GM18511 (cell line): ENCODE measurements around the gene GRK7.
A peak's percentile ranks its signal among the peaks of the same experiment; 100 is the strongest.

Experiments
- ATAC-seq: cut with Tn5 transposase; IDR thresholded peaks from one replicate; pipeline ENCODE4 v1.9.1; 2021; ENCODE audit warnings: mild to moderate bottlenecking, moderate library complexity; ENCODE audit not compliant: unreplicated experiment

The GRK7 gene, protein sequence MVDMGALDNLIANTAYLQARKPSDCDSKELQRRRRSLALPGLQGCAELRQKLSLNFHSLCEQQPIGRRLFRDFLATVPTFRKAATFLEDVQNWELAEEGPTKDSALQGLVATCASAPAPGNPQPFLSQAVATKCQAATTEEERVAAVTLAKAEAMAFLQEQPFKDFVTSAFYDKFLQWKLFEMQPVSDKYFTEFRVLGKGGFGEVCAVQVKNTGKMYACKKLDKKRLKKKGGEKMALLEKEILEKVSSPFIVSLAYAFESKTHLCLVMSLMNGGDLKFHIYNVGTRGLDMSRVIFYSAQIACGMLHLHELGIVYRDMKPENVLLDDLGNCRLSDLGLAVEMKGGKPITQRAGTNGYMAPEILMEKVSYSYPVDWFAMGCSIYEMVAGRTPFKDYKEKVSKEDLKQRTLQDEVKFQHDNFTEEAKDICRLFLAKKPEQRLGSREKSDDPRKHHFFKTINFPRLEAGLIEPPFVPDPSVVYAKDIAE (N-terminal part only)

GRCh38 chr3:141763088-141763750 lies at the start of gene GRK7:
TSS of gene GRK7 (plus strand) at chr3:141763408. CDS start at chr3:141778285, 14,877 bp downstream.
- no peak for ATAC-seq

- no peak for ATAC-seq
These were observed 48.5 kb upstream of the GRK7 start for GRCh38 chr3:141714671-141715070.

DNA sequence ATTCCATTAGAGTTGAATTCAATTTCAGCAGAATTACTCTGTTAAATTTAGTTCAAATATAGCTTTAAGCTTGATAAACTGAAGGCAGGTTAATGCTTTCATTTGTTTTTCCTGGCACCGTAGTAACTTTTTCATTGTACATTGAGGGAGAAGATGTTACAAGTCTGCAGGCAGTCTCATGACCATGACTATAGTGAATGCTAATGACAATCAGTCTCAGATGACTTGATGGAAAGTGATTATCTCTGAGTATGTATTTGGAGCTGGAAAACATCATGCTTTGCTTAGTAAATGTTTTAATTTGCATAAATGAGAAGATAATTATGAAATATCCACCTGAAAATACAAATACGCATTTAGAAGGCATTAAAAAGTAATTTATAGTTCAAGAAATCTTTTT lies 41.1 kb upstream of the GRK7 start:
- ATAC-seq: no peak

- no peak for ATAC-seq
These were observed 40.6 kb upstream of the GRK7 start for GRCh38 chr3:141722648-141723047.

DNA sequence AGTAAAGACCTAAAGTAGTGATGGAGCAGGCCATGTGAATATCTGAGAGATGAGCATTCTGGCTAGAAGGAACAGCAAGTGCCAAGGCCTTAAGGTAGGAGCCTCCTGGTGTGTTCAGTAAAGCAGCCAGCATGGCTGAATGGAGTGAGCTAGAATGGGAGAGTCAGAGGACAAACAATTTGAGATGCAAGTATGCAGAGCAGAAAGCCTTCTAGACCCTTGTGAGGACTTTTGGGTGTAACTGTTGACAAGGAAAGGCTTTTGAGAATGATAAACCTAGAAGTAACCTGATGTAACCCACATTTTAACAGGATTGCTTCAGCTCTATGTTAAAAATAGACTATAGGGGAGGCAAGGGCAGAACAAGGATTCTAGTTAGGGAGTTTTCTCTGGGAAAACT lies 40.0 kb upstream of the GRK7 start:
- no peak for ATAC-seq

DNA sequence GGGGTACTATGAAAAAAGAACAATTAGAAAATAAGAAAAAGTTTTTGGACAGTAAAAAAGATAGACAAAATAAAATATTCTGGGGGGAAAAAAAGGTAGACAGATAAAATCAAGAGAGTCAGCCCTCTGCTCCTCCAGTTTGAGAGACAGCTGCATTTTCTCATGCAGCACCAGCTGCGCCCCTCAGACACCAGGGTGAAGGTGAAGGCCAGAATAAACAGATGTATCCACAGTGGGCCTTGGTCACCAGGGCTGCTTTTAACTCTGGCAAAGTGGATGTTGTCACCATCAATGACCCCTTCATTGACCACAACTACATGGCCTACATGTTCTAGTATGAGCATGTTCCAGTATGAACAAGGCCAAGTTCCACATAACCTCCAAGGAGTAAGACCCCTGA lies 39.0 kb upstream of the GRK7 start:
- no peak for ATAC-seq

DNA sequence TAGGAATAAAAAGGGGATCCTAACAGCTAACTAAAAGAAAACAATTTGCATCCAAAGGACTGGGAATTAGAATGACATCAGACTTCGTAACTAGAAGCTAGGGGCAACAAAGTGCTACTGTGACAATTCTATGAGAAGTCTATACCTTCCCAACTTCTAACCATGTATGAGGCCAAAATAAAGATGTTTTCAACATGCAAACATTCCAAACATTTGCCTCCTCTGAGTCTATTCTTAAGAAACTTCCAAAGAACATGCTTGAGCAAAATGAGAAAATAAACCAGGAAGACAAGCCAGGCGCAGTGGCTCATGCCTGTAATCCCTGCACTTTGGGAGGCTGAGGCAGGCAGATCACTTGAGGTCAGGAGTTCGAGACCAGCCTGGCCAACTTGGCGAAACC lies 38.2 kb upstream of the GRK7 start:
- ATAC-seq: no peak

DNA sequence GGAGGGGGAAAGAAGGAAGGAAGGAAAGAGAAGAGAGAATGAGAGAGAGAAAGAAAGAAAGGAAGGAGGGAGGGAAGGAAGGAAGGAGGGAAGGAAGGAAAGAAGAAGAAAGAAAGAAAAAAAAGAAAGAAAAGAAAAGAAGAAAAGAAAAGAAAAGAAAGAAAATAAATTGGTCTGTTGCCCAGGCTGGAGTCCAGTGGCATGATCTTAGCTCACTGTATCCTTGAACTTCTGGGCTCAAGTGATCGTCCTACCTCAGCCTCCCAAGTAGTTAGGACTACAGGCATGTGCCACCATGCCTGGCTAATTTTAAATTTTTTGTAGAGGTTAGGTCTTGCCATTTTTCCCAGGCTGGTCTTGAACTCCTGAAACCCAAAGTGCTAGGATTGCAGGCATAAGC lies 36.7 kb upstream of the GRK7 start:
- ATAC-seq: no peak

- no peak for ATAC-seq
These were observed 34.8 kb upstream of the GRK7 start for GRCh38 chr3:141728355-141728892.

GRCh38 chr3:141729240-141729639 lies 34.0 kb upstream of the GRK7 start:
- no peak for ATAC-seq

- no peak for ATAC-seq
These were observed 28.0 kb upstream of the GRK7 start for GRCh38 chr3:141735176-141735575.

- ATAC-seq: no peak
These were observed 27.3 kb upstream of the GRK7 start for GRCh38 chr3:141735770-141736465.

DNA sequence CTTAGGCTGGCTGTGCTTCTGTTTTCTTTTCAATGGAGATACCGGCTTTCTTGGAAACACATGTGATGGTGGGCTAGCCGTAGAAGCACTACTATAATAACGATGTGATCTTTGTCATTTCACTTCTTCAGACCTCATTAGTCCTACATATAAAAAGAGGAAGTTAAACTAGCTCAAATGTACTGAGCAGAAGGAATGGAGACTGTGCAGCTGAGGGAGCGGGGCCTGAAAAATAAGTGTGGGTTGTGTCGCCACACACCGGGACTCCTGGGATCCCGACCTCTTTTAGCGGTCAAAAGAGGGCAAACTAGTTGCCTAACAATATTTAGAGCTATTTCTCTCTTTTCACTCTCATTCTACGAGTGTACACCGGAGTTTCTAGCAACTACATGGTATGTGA lies 26.1 kb upstream of the GRK7 start:
- ATAC-seq: no peak

DNA sequence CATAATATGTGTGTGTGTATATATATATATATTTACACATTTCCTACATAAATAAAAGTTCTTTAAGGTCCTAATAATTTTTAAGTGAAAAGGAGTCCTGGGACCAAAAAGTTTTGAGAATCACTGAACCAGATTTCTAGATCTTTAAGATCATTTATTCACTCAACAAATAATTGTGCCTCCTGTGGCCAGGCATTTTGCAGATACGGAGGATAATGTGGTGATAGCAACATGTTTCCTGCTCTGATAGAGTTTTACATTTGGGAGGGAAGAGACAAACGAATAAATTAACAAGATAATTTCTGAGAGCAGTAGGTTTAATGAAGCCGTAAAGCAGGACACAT lies 25.6 kb upstream of the GRK7 start:
- ATAC-seq: no peak

GRCh38 chr3:141738022-141738890 lies 25.0 kb upstream of the GRK7 start, which contains the start of gene RNF7:
TSS of gene RNF7 (plus strand) at chr3:141738298. CDS start at chr3:141738342, 44 bp downstream.
- ATAC-seq: peak; percentile 89

DNA sequence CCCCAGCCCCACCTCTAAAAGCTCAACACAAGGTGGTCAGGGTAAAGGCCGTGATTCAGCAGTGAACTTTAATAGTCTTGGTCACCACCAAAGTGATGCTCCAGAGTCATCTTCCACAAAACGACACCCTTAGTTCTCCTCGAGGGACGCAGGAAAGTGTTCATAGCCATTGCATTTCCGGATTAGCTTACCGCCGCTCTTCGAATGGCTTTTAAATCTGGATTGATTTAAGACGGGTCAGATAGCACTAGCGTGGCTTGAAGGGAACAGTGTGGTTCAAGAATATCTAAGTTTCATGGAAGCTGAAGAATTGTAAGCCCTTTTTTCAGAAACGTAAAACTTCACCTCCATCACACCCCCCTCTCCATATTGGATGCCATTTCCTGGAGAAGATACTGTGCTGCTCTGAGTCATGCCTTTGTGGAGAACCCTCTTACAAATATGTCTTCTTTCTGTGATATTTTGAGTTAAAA lies 24.3 kb upstream of the GRK7 start:
- ATAC-seq: peak; percentile 2

DNA sequence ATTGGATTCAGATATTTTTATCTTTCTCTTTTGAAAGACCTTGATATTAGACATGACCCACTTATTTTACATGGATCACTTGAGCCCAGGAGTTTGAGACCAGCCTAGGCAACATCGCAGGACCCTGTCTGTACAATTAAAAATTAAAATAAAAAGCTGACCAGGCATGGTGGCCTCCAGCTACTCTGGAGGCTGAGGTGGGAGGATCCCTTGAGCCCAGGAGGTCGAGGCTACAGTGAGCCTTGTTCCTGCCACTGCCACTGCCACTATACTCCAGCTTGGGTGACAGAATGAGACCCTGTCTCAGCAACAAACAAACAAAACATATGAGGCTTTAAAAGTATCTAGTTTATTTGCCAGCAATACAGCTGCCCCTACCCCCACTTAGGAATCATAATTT lies 23.5 kb upstream of the GRK7 start:
- ATAC-seq: no peak

- ATAC-seq: no peak
These were observed 22.9 kb upstream of the GRK7 start for GRCh38 chr3:141740349-141740748.

- no peak for ATAC-seq
These were observed 19.9 kb upstream of the GRK7 start for GRCh38 chr3:141743305-141743704.

DNA sequence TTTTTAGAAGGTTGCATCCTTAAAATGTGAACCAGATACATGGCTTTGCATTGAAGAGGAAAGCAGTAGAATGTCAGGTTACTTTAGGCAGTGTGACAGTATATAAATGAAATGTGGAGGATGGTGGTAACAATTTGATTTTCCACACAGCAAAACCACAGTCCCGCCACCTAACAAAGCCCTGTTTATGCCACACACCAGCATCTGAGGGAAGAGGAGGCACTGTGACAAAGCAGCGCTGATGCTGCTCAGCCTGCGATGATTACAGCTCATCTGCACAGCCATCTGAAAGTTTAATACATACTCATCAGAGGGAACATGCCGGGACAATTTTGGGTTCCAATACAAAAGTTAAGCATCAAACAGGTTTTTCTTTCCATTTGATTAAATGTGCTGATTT lies 16.2 kb upstream of the GRK7 start:
- no peak for ATAC-seq
